Right lobe of liver (tissue), 4 donors: Measurements from ENCODE around the gene GPR160.

Experiments
- POLR2A ChIP-seq: fragments of 450-650 bp; IDR thresholded peaks from one replicate; pipeline ENCODE4 v1.6.1; 2017; ENCODE audit warnings: antibody characterized with exemption, mild to moderate bottlenecking
- TF ChIP-seq, protein P1 (sequence below), 4 donors: fragments of 200-600 bp in 3 of 4; fragments of 450-650 bp in 1 of 4; IDR thresholded peaks; one replicate each; pipeline versions ENCODE4 v1.5.1 to v1.8.0; 2016 to 2022; ENCODE audit warnings: antibody characterized with exemption in 4 of 4, mild to moderate bottlenecking in 2 of 4
- donor health status: DM: no; HTN: no; CAD: no.
- donor health status: DM: no; HTN: no; CAD: no.
- donor health status: DM: no; HTN: yes; CAD: no.

DNA sequence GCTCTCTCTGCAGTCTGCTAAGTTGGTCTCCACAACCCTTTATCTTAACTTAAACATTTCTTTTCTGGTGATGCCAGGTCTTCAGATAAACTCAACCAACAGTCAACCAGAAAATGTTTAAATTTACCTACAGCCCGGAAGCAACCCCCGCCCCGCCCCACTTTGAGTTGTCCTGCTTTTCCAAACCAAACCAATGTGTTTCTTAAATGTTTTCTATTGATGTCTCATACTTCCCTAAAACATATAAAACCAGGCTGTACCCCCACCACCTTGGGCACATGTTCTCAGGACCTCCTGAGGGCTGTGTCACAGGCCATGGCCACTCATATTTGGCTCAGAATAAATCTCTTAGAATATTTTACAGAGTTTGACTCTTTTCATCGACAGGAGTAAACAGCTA, 13.2 kb upstream of the GPR160 start:
- TF ChIP-seq, protein P1, sequence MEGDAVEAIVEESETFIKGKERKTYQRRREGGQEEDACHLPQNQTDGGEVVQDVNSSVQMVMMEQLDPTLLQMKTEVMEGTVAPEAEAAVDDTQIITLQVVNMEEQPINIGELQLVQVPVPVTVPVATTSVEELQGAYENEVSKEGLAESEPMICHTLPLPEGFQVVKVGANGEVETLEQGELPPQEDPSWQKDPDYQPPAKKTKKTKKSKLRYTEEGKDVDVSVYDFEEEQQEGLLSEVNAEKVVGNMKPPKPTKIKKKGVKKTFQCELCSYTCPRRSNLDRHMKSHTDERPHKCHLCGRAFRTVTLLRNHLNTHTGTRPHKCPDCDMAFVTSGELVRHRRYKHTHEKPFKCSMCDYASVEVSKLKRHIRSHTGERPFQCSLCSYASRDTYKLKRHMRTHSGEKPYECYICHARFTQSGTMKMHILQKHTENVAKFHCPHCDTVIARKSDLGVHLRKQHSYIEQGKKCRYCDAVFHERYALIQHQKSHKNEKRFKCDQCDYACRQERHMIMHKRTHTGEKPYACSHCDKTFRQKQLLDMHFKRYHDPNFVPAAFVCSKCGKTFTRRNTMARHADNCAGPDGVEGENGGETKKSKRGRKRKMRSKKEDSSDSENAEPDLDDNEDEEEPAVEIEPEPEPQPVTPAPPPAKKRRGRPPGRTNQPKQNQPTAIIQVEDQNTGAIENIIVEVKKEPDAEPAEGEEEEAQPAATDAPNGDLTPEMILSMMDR (IDR thresholded peaks at IDR 0.05): no peak
- TF ChIP-seq POLR2A: no peak
